ENCODE results near the gene KRT31. TPM values are rescaled to one million over a fixed set of nuclear protein-coding genes. Genes with fewer than 3 reads are reported as not detected.

Gene KRT31
- total and polyA plus RNA-seq, 2 of the 8 experiments (the other 6 are each of a cell fraction or from before 2014, with no cell fraction given) = not detected

- Histone ChIP-seq H2BK20ac (ENCODE audit: low read length) (no peak within 1 kb of the TSS), H2BK12ac (ENCODE audit: low read depth, low read length) (no peak within 1 kb of the TSS), H4K5ac (ENCODE audit: insufficient read length, low read depth, low read length) (no peak within 1 kb of the TSS), H3K36me3 (ENCODE audit: control insufficient read depth in 2 of 4, insufficient read depth in 4 of 4, low read length in 3 of 4) (no peaks in the 10 kb centered on the region), H2AK5ac (ENCODE audit: low read depth, low read length) (no peak within 1 kb of the TSS), H3K27me3 (replicated peaks in 1 of 4; ENCODE audit: control insufficient read depth in 3 of 4, extremely low read depth in 1 of 4, insufficient read depth in 3 of 4, low read length in 3 of 4) (no peaks in the 10 kb centered on the region; a peak in 1 of 7 replicates), H2BK5ac (ENCODE audit: low read depth, low read length) (no peak within 1 kb of the TSS), H3K9me3 (ENCODE audit: insufficient read depth in 2 of 2, low read depth in 1 of 2, low read length in 1 of 2) (no peaks in the 10 kb centered on the region; a peak in 1 of 4 replicates), H3K14ac (ENCODE audit: insufficient read length) (no peak within 1 kb of the TSS), H2BK15ac (ENCODE audit: low read length) (no peak within 1 kb of the TSS), H4K8ac (ENCODE audit: extremely low read depth, insufficient read depth, low read length) (peak within 1 kb of the TSS; percentile 20; the same call in 1 of the 2 replicates), H3K23me2 (ENCODE audit: low read depth, low read length) (no peaks in the 10 kb centered on the region), H3K56ac (replicated peaks; ENCODE audit: insufficient read length, low read depth, low read length) (no peak within 1 kb of the TSS), H2AFZ (ENCODE audit: low read length) (no peak within 1 kb of the TSS), H3K9ac (replicated peaks in 1 of 4; ENCODE audit: extremely low read depth in 1 of 4, low read depth in 3 of 4, low read length in 3 of 4) (no peak within 1 kb of the TSS), H4K91ac (replicated peaks; ENCODE audit: insufficient read length, low read length) (no peak within 1 kb of the TSS), H3K4me3 (ENCODE audit: extremely low read depth in 1 of 4, insufficient read depth in 2 of 4, low read depth in 3 of 4, low read length in 4 of 4) (no peak within 1 kb of the TSS), H3K27ac (ENCODE audit: low read depth, low read length) (no peak within 1 kb of the TSS), H3K23ac (ENCODE audit: insufficient read length) (no peak within 1 kb of the TSS), H2BK120ac (replicated peaks; ENCODE audit: low read depth, low read length) (no peak within 1 kb of the TSS), H4K20me1 (replicated peaks in 1 of 2; ENCODE audit: control insufficient read depth in 1 of 2, insufficient read depth in 2 of 2, low read length in 2 of 2) (no peaks in the 10 kb centered on the region), H3K4ac (replicated peaks; ENCODE audit: insufficient read length, low read depth, low read length) (no peak within 1 kb of the TSS), H3K4me2 (ENCODE audit: insufficient read depth in 1 of 2, low read depth in 2 of 2, low read length in 2 of 2) (no peak within 1 kb of the TSS), H3K79me1 (ENCODE audit: low read depth, low read length) (no peaks in the 10 kb centered on the region), H3K4me1 (replicated peaks in 1 of 4; ENCODE audit: control insufficient read depth in 3 of 4, insufficient read depth in 4 of 4, low read length in 3 of 4) (no peaks in the 10 kb centered on the region), H3K18ac (ENCODE audit: extremely low read depth, low read length) (no peak within 1 kb of the TSS), H3K79me2 (ENCODE audit: control insufficient read depth in 1 of 2, insufficient read depth in 2 of 2, low read length in 2 of 2) (no peaks in the 10 kb centered on the region)
- FAIRE-seq (no peak), DNase-seq (ENCODE audit: low read depth in 1 of 2, low spot score in 2 of 2) (no peak)
- ChIA-PET POLR2A (ENCODE audit: partially characterized antibody) (interaction anchor here (1.5 kb wide), 1 partner anchor 14 kb away, joined by 3 read pairs; no protein-coding TSS in a partner anchor), CTCF (ENCODE audit: partially characterized antibody) (interaction anchor here (0.8 to 1.8 kb wide), 4 partner anchors 23 to 222 kb away, joined by 3 to 5 read pairs (median 4); no protein-coding TSS in a partner anchor)
- WGBS, 2 experiments (ENCODE audit: extremely low coverage in 1 of 2, insufficient coverage in 1 of 2, insufficient read length in 1 of 2, insufficient replicate concordance in 2 of 2, low coverage in 1 of 2, low lambda C conversion rate in 2 of 2, missing lambda C conversion rate in 1 of 2) = 92% methylated on average over 10 of the region's 10 CpGs; no CpG with 5 or more reads in 1 of the 2 experiments
- TF ChIP-seq MAX (IDR thresholded peaks at IDR 0.05) = no peak
- TF ChIP-seq RAD21 (IDR thresholded peaks at IDR 0.05 in 1 of 2, conservative IDR thresholded peaks at IDR 0.05 in 1 of 2; ENCODE audit: low read depth in 2 of 2, low read length in 2 of 2) = no peak
- no peak for TF ChIP-seq JUN (IDR thresholded peaks at IDR 0.05; ENCODE audit: low read depth, low read length)
- TF ChIP-seq RXRA (IDR thresholded peaks at IDR 0.05; ENCODE audit: insufficient read depth, low read depth, low read length) = no peak
- no peak for TF ChIP-seq USF2 (IDR thresholded peaks at IDR 0.05; ENCODE audit: low read length)
- TF ChIP-seq CTBP2 (IDR thresholded peaks at IDR 0.05; ENCODE audit: borderline replicate concordance, insufficient read depth, insufficient read length, low read length) = no peak
- no peak for TF ChIP-seq ZNF274 (IDR thresholded peaks at IDR 0.05; ENCODE audit: borderline replicate concordance, extremely low read depth, low read length)
- no peak for TF ChIP-seq EGR1 (IDR thresholded peaks at IDR 0.05; ENCODE audit: borderline replicate concordance, low read depth, low read length)
These were observed 43.2 kb upstream of the KRT31 start, which contains the start of gene KRT38 for GRCh38 chr17:41440531-41441033. TSS of gene KRT38 (minus strand) at chr17:41440983. CDS start at chr17:41440921, 62 bp downstream.
